Stimulated activated CD4-positive, alpha-beta T cell treated with anti-CD3 and anti-CD28 coated beads, Interleukin-4, amount 100 ng/mL, for 4 hours (primary cell): ENCODE results near the gene ALDH16A1.
"Not testable (repeated sequence)": the region's sequence is repeated elsewhere in the genome, so short reads cannot be mapped to it uniquely, and the experiment has no call there.

Experiments used
- DNase-seq, 2 experiments: peaks; one replicate each; pipeline ENCODE4 v3.0.0-alpha.2; 2020

ALDH16A1 gene

GRCh38 chr19:49468746-49469447, 15.9 kb downstream of the ALDH16A1 start:
- peak in 1 of 2 experiments; percentile 74 for DNase-seq

- DNase-seq: peak; percentile 66 to 68
Measured at GRCh38 chr19:49469828-49470614, 17.0 kb downstream of the ALDH16A1 start.

DNA sequence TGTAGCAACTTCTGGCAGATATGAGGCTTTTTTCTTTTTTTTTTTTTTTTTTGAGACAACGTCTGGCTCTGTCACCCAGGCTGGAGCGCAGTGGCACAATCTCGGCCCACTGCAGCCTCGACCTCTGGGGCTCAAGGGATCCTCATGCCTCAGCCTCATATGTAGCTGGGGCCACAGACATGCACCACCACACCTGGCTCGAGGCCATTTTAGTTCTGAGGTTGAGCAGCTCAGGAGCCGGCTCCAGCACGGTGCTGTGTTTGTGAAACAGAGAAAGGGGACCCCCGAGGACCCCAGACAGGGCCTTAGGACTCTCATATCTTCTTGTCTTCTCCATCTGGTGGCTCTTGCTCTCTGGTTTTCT, 17.6 kb downstream of the ALDH16A1 start:
- no peak for DNase-seq

- DNase-seq: no peak
Measured at GRCh38 chr19:49472936-49473335, 19.9 kb downstream of the ALDH16A1 start.

GRCh38 chr19:49473501-49473867, 20.5 kb downstream of the ALDH16A1 start:
- DNase-seq: not testable (repeated sequence)

GRCh38 chr19:49473868-49474541, 21.0 kb downstream of the ALDH16A1 start, which contains the start of gene FLT3LG:
Gene FLT3LG (plus strand): TSS chr19:49474215. CDS start chr19:49474640, 425 bp downstream.
- peak; percentile 89 to 92 for DNase-seq

DNA sequence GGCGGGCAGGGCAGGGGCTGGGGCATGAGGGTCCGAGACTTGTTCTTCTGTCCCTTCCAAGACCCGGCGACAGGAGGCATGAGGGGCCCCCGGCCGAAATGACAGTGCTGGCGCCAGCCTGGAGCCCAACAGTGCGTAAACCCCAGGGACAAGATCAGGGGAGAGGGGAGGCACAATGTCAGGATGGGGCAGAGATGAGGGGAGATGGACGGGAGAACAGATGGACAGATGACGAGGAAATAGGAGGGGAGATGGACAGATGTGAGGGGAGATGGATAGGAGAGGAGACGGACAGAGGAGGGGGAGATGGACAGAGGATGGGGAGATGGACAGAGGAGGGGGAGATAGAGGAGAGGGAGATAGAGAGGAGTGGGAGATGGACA, 21.5 kb downstream of the ALDH16A1 start:
- DNase-seq: no peak

DNA sequence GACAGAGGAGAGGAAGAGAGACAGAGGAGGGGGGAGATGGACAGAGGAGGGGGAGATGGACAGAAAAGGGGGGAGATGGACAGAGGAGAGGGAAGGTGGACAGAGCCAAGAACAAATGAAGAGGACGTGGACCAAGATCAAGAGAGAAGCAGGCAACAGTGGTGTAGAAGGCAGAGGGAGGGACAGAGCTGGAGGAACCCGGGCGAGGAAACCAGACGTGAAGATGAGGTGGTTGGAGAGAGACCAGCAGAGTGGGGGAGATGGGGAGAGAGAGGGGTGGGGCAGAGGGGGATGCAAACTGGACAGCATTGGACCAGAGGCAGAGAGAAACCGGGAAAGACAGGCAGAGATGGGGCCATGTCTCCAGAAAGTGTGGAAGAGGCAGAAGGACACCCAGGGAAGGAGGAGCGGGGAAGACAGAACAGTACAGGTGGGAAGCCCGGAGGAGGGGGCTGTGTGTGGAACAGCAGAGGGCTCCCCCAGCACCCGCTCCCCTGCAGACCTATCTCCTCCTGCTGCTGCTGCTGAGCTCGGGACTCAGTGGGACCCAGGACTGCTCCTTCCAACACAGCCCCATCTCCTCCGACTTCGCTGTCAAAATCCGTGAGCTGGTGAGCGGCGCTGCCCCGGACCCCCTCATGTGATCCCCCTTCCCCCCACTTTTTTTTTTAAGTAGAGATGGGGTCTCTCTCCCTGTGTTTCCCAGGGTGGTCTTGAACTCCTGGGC, 22.3 kb downstream of the ALDH16A1 start:
- DNase-seq: no peak

GRCh38 chr19:49475995-49476880, 23.2 kb downstream of the ALDH16A1 start:
- DNase-seq: peak; percentile 65 to 70

DNA sequence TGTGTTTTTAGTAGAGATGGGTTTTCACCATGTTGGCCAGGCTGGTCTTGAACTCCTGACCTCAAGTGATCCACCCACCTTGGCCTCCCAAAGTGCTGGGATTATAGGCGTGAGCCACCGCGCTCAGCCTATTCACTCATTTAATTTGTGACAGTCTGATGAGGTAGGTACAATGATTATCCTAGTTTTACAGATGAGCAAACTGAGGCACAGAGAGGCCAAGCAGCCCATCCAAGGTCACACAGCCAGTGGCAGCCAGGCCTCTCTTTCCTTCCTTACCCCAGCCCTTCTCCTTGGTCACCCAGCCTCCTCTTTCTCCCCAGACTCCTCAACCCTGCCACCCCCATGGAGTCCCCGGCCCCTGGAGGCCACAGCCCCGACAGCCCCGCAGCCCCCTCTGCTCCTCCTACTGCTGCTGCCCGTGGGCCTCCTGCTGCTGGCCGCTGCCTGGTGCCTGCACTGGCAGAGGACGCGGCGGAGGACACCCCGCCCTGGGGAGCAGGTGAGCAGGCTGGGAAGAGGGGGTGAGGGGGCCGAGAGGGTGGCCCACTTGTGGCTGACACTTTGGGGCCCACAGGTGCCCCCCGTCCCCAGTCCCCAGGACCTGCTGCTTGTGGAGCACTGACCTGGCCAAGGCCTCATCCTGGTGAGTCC, 27.1 kb downstream of the ALDH16A1 start:
- DNase-seq: no peak

DNA sequence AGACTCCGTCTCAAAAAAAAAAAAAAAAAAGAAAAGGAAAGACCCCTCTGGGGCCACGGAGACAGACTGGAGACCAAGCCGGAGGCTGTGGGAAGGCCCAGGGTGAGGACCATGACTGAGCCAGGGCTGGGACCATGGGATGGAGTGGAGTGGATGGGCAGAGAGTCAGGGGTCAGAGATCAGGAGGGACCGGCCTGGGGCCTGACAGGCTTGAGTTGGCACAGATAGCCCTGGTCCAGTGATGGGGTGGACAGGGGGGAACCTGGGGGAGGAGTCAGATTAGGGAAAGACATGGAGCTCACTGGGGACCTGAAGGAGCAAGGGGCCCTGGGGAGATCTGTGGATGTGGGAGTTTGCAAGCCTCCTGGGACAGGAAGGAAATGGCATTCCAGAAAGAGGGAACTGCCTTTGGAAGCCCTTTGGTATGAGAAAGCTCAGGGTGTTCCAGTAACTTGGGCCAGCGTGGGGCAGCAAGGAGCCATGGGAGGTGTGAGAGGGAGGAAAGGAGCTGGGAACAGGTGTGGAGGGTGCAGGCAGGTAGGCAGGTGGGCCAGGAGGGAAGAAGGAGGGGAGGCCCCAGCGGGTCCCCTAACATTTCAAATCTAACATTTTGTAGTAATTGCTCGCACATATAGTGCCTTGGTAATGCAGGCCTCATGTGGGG, 28.1 kb downstream of the ALDH16A1 start:
- no peak for DNase-seq

GRCh38 chr19:49486232-49486631, 33.2 kb downstream of the ALDH16A1 start:
- DNase-seq: no peak

DNA sequence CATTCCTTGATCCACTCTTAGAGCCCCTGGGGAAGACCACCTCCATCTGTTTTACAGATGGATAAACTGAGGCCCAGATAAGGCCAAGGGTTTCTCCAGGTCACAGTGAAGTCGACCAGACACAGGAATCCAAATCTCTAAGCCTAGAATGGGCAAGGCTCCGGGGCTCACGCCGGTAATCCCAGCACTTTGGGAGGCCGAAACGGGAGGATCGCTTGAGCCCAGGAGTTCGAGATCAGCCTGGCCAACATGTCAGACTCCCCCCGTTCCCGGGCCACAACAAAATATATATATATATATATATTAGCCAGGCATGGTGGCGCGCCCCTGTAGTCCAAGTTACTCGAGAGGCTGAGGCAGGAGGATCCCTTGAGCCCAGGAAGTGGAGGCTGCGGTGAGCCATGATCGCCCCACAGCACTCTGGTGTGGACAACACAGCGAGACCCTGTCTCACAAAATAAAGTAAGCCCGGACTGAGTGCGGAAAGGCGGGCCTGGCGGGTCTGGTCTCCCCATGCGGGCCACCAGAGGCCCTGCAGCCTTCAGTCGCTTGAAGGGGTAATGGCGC, 33.8 kb downstream of the ALDH16A1 start:
- no peak for DNase-seq

GRCh38 chr19:49487277-49488045, 34.4 kb downstream of the ALDH16A1 start, which contains the start of gene RPL13A:
Gene RPL13A (plus strand): TSS chr19:49487608. CDS start chr19:49487630, 22 bp downstream.
- peak; percentile 100 for DNase-seq

DNA sequence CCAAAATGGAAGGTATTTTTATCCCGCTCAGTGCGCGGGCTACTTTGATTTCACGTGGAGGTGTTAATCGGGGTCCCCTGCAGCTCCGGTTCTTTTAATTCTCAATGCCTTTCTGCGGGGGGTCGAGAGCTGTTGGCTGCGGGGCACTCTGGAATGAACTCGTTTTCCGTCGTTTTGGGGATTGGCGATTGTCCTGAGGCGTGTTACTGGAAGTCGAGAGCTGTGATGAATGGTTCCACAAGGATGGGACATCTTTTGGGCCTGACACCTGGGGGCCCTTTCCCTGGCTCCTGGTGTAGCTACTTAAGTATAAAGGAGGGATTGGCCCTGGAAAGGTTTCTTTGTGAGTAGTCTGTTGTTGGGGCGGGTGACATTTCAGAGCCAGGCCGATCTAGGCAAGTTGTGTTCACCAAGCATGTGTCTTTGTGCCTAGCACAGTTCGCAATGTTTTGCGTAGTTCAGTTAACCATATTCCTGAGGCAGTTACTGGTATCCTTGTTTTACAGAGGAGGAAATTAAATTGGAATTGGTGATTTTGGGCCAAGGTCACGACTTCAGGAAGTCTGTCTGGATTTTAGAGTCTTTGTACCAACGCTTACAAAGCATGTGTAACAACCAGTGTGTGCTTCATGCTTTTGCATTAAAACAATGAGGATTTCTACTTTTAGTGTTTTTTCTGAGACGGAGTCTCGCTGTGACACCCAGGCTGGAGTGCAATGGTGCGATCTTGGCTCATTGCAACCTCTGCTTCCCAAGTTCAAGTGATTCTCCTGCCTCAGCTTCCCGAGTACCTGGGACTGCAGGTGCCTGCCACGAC, 35.2 kb downstream of the ALDH16A1 start:
- peak in 1 of 2 experiments; percentile 38 for DNase-seq

- DNase-seq: no peak
Measured at GRCh38 chr19:49488863-49489537, 36.0 kb downstream of the ALDH16A1 start.

DNA sequence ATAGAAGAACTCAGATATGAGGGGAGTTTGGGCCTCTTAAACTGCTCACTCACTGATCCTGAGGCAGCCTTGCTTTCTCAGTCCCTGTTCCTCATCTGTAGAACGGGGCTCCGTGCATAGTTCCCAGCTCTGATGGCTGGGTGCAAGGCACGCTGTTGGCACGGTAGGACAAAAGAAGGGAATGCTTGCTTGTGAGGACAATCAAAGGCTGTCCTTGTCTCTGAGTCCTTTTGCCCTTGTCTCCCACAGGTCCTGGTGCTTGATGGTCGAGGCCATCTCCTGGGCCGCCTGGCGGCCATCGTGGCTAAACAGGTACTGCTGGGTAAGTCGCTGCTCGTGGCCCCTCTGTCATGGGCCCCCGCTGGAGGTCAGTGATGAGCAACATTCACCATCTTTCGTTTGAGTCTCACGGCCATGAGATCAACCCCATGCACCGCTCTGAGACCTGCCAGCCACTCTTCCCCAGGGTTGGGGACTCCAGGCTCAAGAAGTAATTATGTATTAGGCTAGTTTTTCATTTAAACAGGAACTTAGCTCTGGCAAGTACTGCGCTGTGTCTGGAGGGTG, 36.7 kb downstream of the ALDH16A1 start:
- DNase-seq: peak in 1 of 2 experiments; percentile 43
